Omental fat pad (tissue), 4 donors: ENCODE data around the gene PKLR. TPM values are rescaled to one million over a fixed set of nuclear protein-coding genes. Genes with fewer than 3 reads are reported as not detected.

Experiments
- ATAC-seq: fragments of 150-250 bp; one replicate; pipeline ENCODE4 v1.9.1; 2016; ENCODE audit warnings: mild to moderate bottlenecking, moderate library complexity; ENCODE audit not compliant: low FRiP score
- DNase-seq: peaks from one replicate; pipeline ENCODE4 v3.0.0-alpha.2; 2019; ENCODE audit warnings: low spot score
- CTCF ChIP-seq, 3 donors: fragments of 450-650 bp; IDR thresholded peaks; one replicate each; pipeline ENCODE4 v1.5.1; 2016 to 2017; ENCODE audit warnings: antibody characterized with exemption in 3 of 3, mild to moderate bottlenecking in 3 of 3, moderate library complexity in 2 of 3
- total RNA-seq, 4 donors: library from RNA; depleted of rRNA; stranded (reverse); fragments of >200 nt; gene quantifications; one replicate each; pipeline ENCODE4 v1.1.0, GENCODE V29; 2016

Gene PKLR
- total RNA-seq, 4 donors from 2014 or later = not detected

- no peak for DNase-seq
- no peak for TF ChIP-seq CTCF (IDR thresholded peaks at IDR 0.05)
Observed at GRCh38 chr1:155242805-155243358, 58.4 kb downstream of the PKLR start.

GRCh38 chr1:155241841-155242264, 59.4 kb downstream of the PKLR start:
- ATAC-seq = no peak
- no peak for TF ChIP-seq CTCF (IDR thresholded peaks at IDR 0.05)
- DNase-seq = no peak

More at GRCh38 chr1:155242805-155243358, 58.4 kb downstream of the PKLR start:
- no peak for ATAC-seq

GRCh38 chr1:155241069-155241679, 60.1 kb downstream of the PKLR start:
- no peak for ATAC-seq
- peak; percentile 75 for DNase-seq
- TF ChIP-seq CTCF (IDR thresholded peaks at IDR 0.05) = no peak

Other genes with a start within 250 kb of the PKLR start
- gene EFNA4, start 237.7 kb downstream of the PKLR start, total RNA-seq = 1 to 10 TPM; 1.7 to 5.0 (median 4.4) TPM
- 1 to 10 TPM in 2 of 4 donors, under 1 TPM in 1, not detected in 1; 0.84 to 1.8 (median 1.6) TPM for gene EFNA3, start 222.6 kb downstream of the PKLR start, total RNA-seq
- gene EFNA1, start 173.6 kb downstream of the PKLR start, total RNA-seq = 10 to 100 TPM; 29.2 to 61.7 (median 56.7) TPM
- 10 to 100 TPM; 26.8 to 40.6 (median 27.5) TPM for gene SLC50A1, start 165.6 kb downstream of the PKLR start, total RNA-seq
- 10 to 100 TPM; 32.5 to 70.8 (median 58.5) TPM for gene DPM3, start 160.9 kb downstream of the PKLR start, total RNA-seq
- gene KRTCAP2, start 128.1 kb downstream of the PKLR start, total RNA-seq = 100 to 1,000 TPM in 2 of 4 donors, 10 to 100 TPM in 2; 77.9 to 171 (median 99.7) TPM
- gene TRIM46, start 127.6 kb downstream of the PKLR start, total RNA-seq = 1 to 10 TPM in 3 of 4 donors, under 1 TPM in 1; 0.36 to 1.4 (median 1.1) TPM
- gene THBS3, start 93.5 kb downstream of the PKLR start, total RNA-seq = 10 to 100 TPM; 11.3 to 32.2 (median 25.0) TPM
- 10 to 100 TPM; 38.3 to 52.0 (median 40.8) TPM for gene MTX1, start 92.7 kb downstream of the PKLR start, total RNA-seq
- gene ENTREP3, start 46.0 kb downstream of the PKLR start, total RNA-seq = 10 to 100 TPM in 3 of 4 donors, 1 to 10 TPM in 1; 8.7 to 13.4 (median 11.9) TPM
- 10 to 100 TPM; 48.2 to 72.9 (median 63.1) TPM for gene SCAMP3, start 39.1 kb downstream of the PKLR start, total RNA-seq
- 10 to 100 TPM; 16.9 to 41.3 (median 32.7) TPM for gene CLK2, start 27.9 kb downstream of the PKLR start, total RNA-seq
- gene HCN3, start 24.0 kb downstream of the PKLR start, total RNA-seq = 1 to 10 TPM in 2 of 4 donors, under 1 TPM in 2; 0.36 to 2.3 (median 1.2) TPM
- gene FDPS, start 7.4 kb upstream of the PKLR start, total RNA-seq = 100 to 1,000 TPM in 1 of 4 donors, 10 to 100 TPM in 3; 73.9 to 151 (median 87.7) TPM
- gene RUSC1, start 19.5 kb upstream of the PKLR start, total RNA-seq = 10 to 100 TPM; 11.5 to 21.1 (median 12.5) TPM